GM19468 (cell line): ENCODE data around the gene SOX30.

Experiments used
- ATAC-seq: cut with Tn5 transposase; IDR thresholded peaks from one replicate; pipeline ENCODE4 v1.9.1; 2021; ENCODE audit warnings: mild to moderate bottlenecking, moderate library complexity, moderate number of reproducible peaks; ENCODE audit not compliant: unreplicated experiment; ENCODE audit errors: extremely low read depth

Gene SOX30

GRCh38 chr5:157665467-157666070, 13.3 kb upstream of the SOX30 start:
- no peak for ATAC-seq

GRCh38 chr5:157659868-157660660, 7.8 kb upstream of the SOX30 start:
- no peak for ATAC-seq

GRCh38 chr5:157658893-157659292, 6.7 kb upstream of the SOX30 start:
- ATAC-seq = no peak

GRCh38 chr5:157657516-157657915, 5.3 kb upstream of the SOX30 start:
- ATAC-seq = no peak

- peak; percentile 32 for ATAC-seq
Observed at GRCh38 chr5:157651623-157652376, 438 bp downstream of the SOX30 start.

- ATAC-seq = no peak
Observed at GRCh38 chr5:157650991-157651611, 1.1 kb downstream of the SOX30 start.

- no peak for ATAC-seq
Observed at GRCh38 chr5:157649101-157649500, 3.1 kb downstream of the SOX30 start.

GRCh38 chr5:157648275-157648990, 3.8 kb downstream of the SOX30 start:
- ATAC-seq = no peak

- ATAC-seq = no peak
Observed at GRCh38 chr5:157640406-157641066, 11.7 kb downstream of the SOX30 start.

- ATAC-seq = no peak
Observed at GRCh38 chr5:157630341-157630740, 21.9 kb downstream of the SOX30 start.

- ATAC-seq = no peak
Observed at GRCh38 chr5:157626831-157627230, 25.4 kb downstream of the SOX30 start.

- no peak for ATAC-seq
Observed at GRCh38 chr5:157624144-157624543, 28.1 kb downstream of the SOX30 start.

- ATAC-seq = no peak
Observed at GRCh38 chr5:157620776-157621175, 31.5 kb downstream of the SOX30 start.

- no peak for ATAC-seq
Observed at GRCh38 chr5:157618191-157618765, 34.0 kb downstream of the SOX30 start.

- no peak for ATAC-seq
Observed at GRCh38 chr5:157616785-157617184, 35.5 kb downstream of the SOX30 start.

GRCh38 chr5:157613385-157614245, 38.6 kb downstream of the SOX30 start:
- ATAC-seq = no peak

GRCh38 chr5:157612581-157612980, 39.7 kb downstream of the SOX30 start:
- no peak for ATAC-seq
